GM20000 (cell line): Measurements from ENCODE around the gene GUCY1B1.

ENCODE experiments used
- DNase-seq: peaks from one replicate; pipeline ENCODE4 v3.0.0; 2012; ENCODE audit warnings: low spot score
- TF ChIP-seq, protein P1 (sequence below): IDR thresholded peaks from 2 replicates; pipeline ENCODE4 v1.5.1; 2012; ENCODE audit warnings: mild to moderate bottlenecking, control low read depth; ENCODE audit errors: extremely low read depth, missing control alignments

GUCY1B1 gene

DNA sequence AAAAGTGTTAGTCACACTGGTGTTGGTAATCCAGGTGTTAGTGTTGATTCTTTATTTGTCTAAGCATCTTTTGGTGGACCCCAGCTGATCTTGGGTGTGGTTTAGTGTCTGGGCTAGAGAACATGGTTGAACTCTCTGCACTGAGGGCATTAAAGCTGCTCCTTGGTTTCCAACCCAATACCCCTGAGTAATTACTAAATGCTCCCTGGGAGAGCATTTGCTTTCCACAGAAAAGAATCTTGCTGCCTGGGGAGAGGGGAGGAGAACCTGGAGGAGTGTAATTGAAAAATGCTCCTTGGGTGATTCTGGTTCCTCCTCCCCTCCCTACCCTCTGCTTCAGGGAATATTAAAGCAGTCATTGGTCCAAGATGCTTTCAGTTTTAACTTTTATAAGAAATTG lies 3.1 kb downstream of the GUCY1B1 start:
- no peak for DNase-seq
- TF ChIP-seq, protein P1, sequence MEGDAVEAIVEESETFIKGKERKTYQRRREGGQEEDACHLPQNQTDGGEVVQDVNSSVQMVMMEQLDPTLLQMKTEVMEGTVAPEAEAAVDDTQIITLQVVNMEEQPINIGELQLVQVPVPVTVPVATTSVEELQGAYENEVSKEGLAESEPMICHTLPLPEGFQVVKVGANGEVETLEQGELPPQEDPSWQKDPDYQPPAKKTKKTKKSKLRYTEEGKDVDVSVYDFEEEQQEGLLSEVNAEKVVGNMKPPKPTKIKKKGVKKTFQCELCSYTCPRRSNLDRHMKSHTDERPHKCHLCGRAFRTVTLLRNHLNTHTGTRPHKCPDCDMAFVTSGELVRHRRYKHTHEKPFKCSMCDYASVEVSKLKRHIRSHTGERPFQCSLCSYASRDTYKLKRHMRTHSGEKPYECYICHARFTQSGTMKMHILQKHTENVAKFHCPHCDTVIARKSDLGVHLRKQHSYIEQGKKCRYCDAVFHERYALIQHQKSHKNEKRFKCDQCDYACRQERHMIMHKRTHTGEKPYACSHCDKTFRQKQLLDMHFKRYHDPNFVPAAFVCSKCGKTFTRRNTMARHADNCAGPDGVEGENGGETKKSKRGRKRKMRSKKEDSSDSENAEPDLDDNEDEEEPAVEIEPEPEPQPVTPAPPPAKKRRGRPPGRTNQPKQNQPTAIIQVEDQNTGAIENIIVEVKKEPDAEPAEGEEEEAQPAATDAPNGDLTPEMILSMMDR: no peak

DNA sequence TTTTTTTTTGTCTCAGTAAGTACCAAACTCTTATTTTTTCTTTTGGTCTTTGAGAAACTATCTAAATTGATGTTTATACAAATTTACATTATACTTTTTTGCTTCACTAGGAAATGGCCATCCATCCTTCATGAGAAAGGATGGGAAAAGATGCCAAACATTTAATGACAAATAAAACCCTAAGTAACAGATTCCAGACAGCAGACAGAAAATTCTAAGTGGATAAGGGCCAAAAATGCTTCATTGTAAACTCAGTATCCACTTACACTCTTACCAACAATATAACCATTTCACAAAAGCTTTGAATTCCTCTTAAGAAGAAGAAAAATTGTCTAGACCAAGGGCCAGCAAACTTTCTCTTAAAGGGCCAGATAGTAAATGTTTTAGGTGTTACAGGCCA lies 3.5 kb downstream of the GUCY1B1 start:
- TF ChIP-seq, protein P1: no peak
- no peak for DNase-seq

DNA sequence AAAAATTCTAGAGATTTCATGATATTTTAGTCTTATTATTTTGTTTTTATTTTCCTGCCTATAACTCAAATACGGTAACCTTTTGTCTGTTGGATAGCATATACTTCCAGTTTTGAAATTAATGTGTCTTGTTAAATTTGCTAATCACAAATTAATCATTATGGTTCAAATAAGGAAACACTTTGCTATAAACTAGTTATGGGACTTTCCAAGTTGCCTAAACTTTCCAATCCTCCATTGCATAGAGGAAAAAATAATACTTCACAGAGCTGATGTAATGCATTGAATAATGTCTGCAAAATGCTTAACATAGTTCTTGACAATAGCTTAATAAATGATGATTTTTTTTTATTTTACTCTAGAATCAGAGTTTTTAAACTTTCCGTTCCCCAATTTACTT lies 4.7 kb downstream of the GUCY1B1 start:
- TF ChIP-seq, protein P1: no peak
- no peak for DNase-seq

DNA sequence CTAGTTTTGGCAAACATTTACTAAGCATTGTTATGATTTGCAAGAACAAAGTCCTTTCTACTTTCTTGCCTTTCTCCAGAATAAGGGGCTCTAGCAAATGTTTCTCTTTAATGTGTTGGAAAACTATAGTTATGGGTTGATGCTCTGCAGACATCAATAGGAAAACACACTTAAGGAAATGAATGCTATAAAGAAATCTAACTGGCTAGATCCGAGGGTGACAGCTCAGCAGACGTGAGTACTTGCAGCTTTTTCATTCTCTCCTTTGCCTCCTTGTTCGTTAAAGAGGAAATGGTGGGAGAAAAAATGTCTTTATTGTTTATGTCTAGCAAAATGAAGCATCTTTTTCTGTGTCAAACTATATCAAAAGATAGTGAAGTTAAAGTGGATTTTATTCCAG lies 6.3 kb downstream of the GUCY1B1 start:
- TF ChIP-seq, protein P1: no peak
- DNase-seq: no peak

DNA sequence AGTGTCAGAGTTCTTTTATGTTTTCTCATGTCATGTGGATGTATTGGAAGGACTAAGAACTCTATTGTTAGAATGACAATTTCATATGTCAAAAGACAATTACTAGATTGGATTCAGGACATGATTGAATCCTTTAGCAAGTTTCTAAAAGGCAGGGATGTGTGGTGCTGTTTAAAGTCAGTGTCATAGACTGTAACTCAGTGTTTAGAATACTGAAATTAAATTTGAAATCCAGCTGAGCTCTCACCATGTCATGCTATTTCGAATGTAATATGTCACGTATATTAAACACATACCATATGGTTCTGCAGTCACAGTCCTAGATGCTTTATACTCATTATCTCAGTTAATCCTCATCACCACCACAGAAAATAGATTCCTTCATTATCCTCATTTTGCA lies 7.8 kb downstream of the GUCY1B1 start:
- no peak for DNase-seq
- TF ChIP-seq, protein P1: no peak

- TF ChIP-seq, protein P1: no peak
- no peak for DNase-seq
These were observed 9.5 kb downstream of the GUCY1B1 start for GRCh38 chr4:155768370-155768769.

DNA sequence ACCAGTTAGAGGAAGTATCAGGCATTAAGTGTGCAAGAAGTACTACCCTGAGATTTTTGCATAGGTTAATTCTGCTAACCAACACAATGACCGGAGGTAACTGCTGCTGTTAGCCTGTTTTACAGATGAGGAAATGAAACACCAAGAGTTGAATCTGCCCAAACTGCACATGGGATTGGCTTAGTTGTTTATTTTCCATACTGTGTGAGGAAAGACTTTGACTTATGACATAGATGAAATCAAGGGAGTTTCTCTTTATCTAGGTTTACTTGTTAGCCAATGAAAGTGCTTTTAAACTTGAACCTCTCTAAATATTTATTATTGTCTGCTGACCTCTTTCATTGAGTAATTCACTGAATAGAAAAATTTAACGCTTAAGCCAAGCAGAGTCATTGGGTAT lies 10.3 kb downstream of the GUCY1B1 start:
- TF ChIP-seq, protein P1: no peak
- DNase-seq: peak; percentile 25
